Stimulated activated CD8-positive, alpha-beta memory T cell treated with anti-CD3 and anti-CD28 coated beads, Interleukin-4, amount 100 ng/mL, for 24 hours (primary cell): ENCODE results near the gene HSPB7.
"Not testable (repeated sequence)": the region's sequence is repeated elsewhere in the genome, so short reads cannot be mapped to it uniquely, and the experiment has no call there.

Experiments
- DNase-seq: peaks from one replicate; pipeline ENCODE4 v3.0.0-alpha.2; 2020; ENCODE audit warnings: low read depth

Gene HSPB7

GRCh38 chr1:16006552-16007485 lies 11.0 kb downstream of the HSPB7 start:
- no peak for DNase-seq

- DNase-seq: no peak
Observed at GRCh38 chr1:16006010-16006409, 11.8 kb downstream of the HSPB7 start.

GRCh38 chr1:16005597-16005996 lies 12.2 kb downstream of the HSPB7 start:
- DNase-seq: no peak

- not testable (repeated sequence) for DNase-seq
Observed at GRCh38 chr1:16001274-16001673, 16.6 kb downstream of the HSPB7 start.

- no peak for DNase-seq
Observed at GRCh38 chr1:15998929-15999328, 18.9 kb downstream of the HSPB7 start.

GRCh38 chr1:15997637-15998280 lies 20.1 kb downstream of the HSPB7 start:
- DNase-seq: no peak

GRCh38 chr1:15997076-15997585 lies 20.7 kb downstream of the HSPB7 start:
- no peak for DNase-seq

- DNase-seq: peak; percentile 26
Observed at GRCh38 chr1:15994590-15995351, 23.1 kb downstream of the HSPB7 start.

GRCh38 chr1:15994081-15994480 lies 23.8 kb downstream of the HSPB7 start:
- no peak for DNase-seq

- DNase-seq: no peak
Observed at GRCh38 chr1:15993666-15994065, 24.2 kb downstream of the HSPB7 start.

GRCh38 chr1:15992582-15993500 lies 25.0 kb downstream of the HSPB7 start:
- no peak for DNase-seq

- DNase-seq: no peak
Observed at GRCh38 chr1:15992187-15992553, 25.7 kb downstream of the HSPB7 start.

GRCh38 chr1:15991427-15992186 lies 26.2 kb downstream of the HSPB7 start:
- DNase-seq: no peak

- DNase-seq: no peak
Observed at GRCh38 chr1:15989776-15990175, 28.1 kb downstream of the HSPB7 start.

- no peak for DNase-seq
Observed at GRCh38 chr1:15988856-15989736, 28.7 kb downstream of the HSPB7 start.

GRCh38 chr1:15985611-15986297 lies 32.1 kb downstream of the HSPB7 start:
- DNase-seq: no peak

GRCh38 chr1:15983275-15983674 lies 34.6 kb downstream of the HSPB7 start:
- DNase-seq: no peak

- DNase-seq: no peak
Observed at GRCh38 chr1:15981679-15982078, 36.2 kb downstream of the HSPB7 start.

GRCh38 chr1:15977947-15978346 lies 39.9 kb downstream of the HSPB7 start:
- DNase-seq: not testable (repeated sequence)
